SH-SY5Y (cell line): ENCODE data around the gene CAMTA1.

Experiments
- GATA2 ChIP-seq: IDR thresholded peaks from 2 replicates; pipeline ENCODE4 v1.6.1; 2011; ENCODE audit warnings: mild to moderate bottlenecking, low read depth, low read length
- GATA3 ChIP-seq: IDR thresholded peaks from 2 replicates; pipeline ENCODE4 v1.6.1; 2011; ENCODE audit warnings: low read depth, mild to moderate bottlenecking, low read length, moderate library complexity

DNA sequence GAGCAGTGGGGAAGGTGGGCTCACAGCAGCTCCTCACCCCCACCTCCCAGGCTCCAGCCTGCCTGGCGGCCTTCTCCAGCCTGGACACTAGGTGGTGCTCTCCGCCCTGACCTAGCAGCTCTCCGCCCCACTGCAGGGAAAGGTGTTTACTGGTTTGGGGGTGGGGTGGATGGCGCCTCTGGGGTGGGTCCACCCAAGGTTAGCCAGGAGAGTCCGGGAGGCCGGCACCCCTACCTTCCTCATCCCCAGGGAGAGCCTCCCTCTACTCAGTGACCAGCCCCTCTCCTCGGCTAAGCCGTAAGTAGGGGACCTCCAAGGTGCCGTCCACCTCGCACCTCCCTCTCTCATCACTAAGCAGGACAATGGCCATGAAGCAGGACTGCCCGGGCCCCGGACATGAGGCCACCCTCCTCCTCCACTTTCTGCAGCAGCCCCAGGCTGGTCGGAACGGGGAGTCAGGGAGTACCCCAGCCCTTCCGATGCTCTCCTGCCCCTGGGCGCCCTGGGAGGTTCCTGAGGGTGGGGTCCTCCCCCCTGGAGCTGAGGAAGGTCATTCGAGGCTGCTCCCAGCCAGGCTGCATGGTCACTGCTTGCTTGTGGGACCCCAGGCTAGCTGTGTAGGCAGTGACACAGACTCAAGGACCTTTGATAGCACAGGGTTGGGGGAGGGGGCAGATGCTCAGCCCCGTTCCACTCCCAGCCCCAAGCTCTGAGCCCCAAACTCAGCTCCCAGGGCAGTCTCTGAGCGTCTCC lies 884.5 kb downstream of the CAMTA1 start:
- TF ChIP-seq GATA3 (no peak), GATA2 (no peak)
